ENCODE data around the gene CHI3L1. TPM values are rescaled to one million over a fixed set of nuclear protein-coding genes. Genes with fewer than 3 reads are reported as not detected.
A peak's percentile ranks its signal among the peaks of the same experiment; 100 is the strongest.

Gene CHI3L1
- total RNA-seq, 1 donor from 2014 or later: 0.20 TPM

- Histone ChIP-seq H3K4me2 (ENCODE audit: low read length) (no peak overlapping the region), H4K20me1 (ENCODE audit: insufficient read depth, low read length) (no peaks in the 10 kb centered on the region), H3K4me1 (ENCODE audit: insufficient read depth, low read length) (peaks cover 12% of the 10 kb centered on the region), H3K9me3 (ENCODE audit: insufficient read depth, low read depth, low read length) (no peaks in the 10 kb centered on the region), H3K79me2 (ENCODE audit: insufficient read depth, low read length) (no peaks in the 10 kb centered on the region), H3K4me3 (ENCODE audit: insufficient read depth, low read depth, low read length) (no peak overlapping the region), H3K27ac (ENCODE audit: low read depth, low read length) (no peak overlapping the region), H3K27me3 (ENCODE audit: insufficient read depth, low read length) (no peaks in the 10 kb centered on the region), H3K36me3 (ENCODE audit: insufficient read depth, low read length) (no peaks in the 10 kb centered on the region), H2AFZ (ENCODE audit: low read depth, low read length) (no peak overlapping the region), H3K9ac (ENCODE audit: low read length) (no peak overlapping the region)
- DNase-seq (ENCODE audit: low read depth): no peak
- Mint-ChIP-seq H3K27ac (ENCODE audit: unreplicated experiment) (no peak overlapping the region), H3K36me3 (ENCODE audit: low read depth, unreplicated experiment) (peaks cover 6% of the 10 kb centered on the region), H3K4me3 (ENCODE audit: unreplicated experiment) (no peak overlapping the region), H3K4me1 (ENCODE audit: low read depth, unreplicated experiment) (peaks cover 21% of the 10 kb centered on the region), H3K27me3 (ENCODE audit: low read depth, unreplicated experiment) (peaks cover 22% of the 10 kb centered on the region), H3K9me3 (ENCODE audit: unreplicated experiment) (no peaks in the 10 kb centered on the region)
- FAIRE-seq: no peak
- no peak for TF ChIP-seq EZH2 (IDR thresholded peaks at IDR 0.05; ENCODE audit: insufficient read depth, low read length)
Observed at GRCh38 chr1:203173011-203173555, 13.4 kb downstream of the CHI3L1 start.

- DNase-seq (ENCODE audit: low read depth): no peak
- no peak for FAIRE-seq
Observed at GRCh38 chr1:203172184-203173010, 14.1 kb downstream of the CHI3L1 start.

More at GRCh38 chr1:203172184-203173010, 14.1 kb downstream of the CHI3L1 start:
- H3K4me3 ChIP-seq (ENCODE audit: insufficient read depth, low read depth, low read length): no peak overlapping the region
- no peaks in the 10 kb centered on the region for H3K79me2 ChIP-seq (ENCODE audit: insufficient read depth, low read length)
- H3K9ac ChIP-seq (ENCODE audit: low read length): no peak overlapping the region
- no peaks in the 10 kb centered on the region for H4K20me1 ChIP-seq (ENCODE audit: insufficient read depth, low read length)
- no peak overlapping the region for H3K4me2 ChIP-seq (ENCODE audit: low read length)
- H3K27ac ChIP-seq (ENCODE audit: low read depth, low read length): no peak overlapping the region
- Mint-ChIP-seq H3K9me3 (ENCODE audit: unreplicated experiment) (no peaks in the 10 kb centered on the region), H3K4me3 (ENCODE audit: unreplicated experiment) (no peak overlapping the region), H3K36me3 (ENCODE audit: low read depth, unreplicated experiment) (peaks cover 6% of the 10 kb centered on the region), H3K4me1 (ENCODE audit: low read depth, unreplicated experiment) (peaks cover 16% of the 10 kb centered on the region), H3K27me3 (ENCODE audit: low read depth, unreplicated experiment) (peaks cover 22% of the 10 kb centered on the region), H3K27ac (ENCODE audit: unreplicated experiment) (no peak overlapping the region)
- H3K4me1 ChIP-seq (ENCODE audit: insufficient read depth, low read length): peaks cover 6% of the 10 kb centered on the region
- no peaks in the 10 kb centered on the region for H3K27me3 ChIP-seq (ENCODE audit: insufficient read depth, low read length)
- no peak overlapping the region for H2AFZ ChIP-seq (ENCODE audit: low read depth, low read length)
- no peaks in the 10 kb centered on the region for H3K36me3 ChIP-seq (ENCODE audit: insufficient read depth, low read length)
- TF ChIP-seq CTCF (IDR thresholded peaks at IDR 0.05; ENCODE audit: insufficient read depth, low read depth, low read length): peak; percentile 74
- no peak for TF ChIP-seq EZH2 (IDR thresholded peaks at IDR 0.05; ENCODE audit: insufficient read depth, low read length)
- no peaks in the 10 kb centered on the region for H3K9me3 ChIP-seq (ENCODE audit: insufficient read depth, low read depth, low read length)
